ENCODE measurements around the gene TNXB. TPM values are rescaled to one million over a fixed set of nuclear protein-coding genes. Genes with fewer than 3 reads are reported as not detected.
A peak's percentile ranks its signal among the peaks of the same experiment; 100 is the strongest.

TNXB gene
- total RNA-seq, 4 donors from 2014 or later, result 223 to 525 (median 326) TPM

DNA sequence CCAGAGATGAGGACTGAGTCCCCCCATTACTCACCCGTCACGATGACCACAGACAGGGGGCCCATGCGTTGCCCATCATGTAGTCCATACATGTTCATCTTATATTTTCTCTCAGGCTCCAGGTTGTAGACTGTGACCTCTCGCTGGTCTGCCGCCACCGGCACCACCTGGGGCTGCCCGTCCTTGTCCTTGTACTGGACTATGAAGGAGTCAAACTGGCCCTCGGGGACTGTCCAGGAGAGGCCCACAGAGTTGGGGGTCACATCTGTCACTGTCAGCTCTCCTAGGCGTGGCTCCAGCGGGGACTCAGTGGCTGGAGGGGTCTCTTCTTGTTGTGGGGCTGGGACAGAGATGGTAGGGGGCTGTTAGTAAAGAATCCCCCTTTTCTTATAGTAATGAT, 35.5 kb downstream of the TNXB start:
- intact Hi-C loops (cut with DNase I), result no loop called here
- TF ChIP-seq POLR2A (IDR thresholded peaks at IDR 0.05; ENCODE audit: low read depth) (no peak), EP300 (IDR thresholded peaks at IDR 0.05) (no peak), POLR2AphosphoS5 (IDR thresholded peaks at IDR 0.05) (no peak)
- Histone ChIP-seq H3K4me3 (no peak overlapping the region), H3K27ac (replicated peaks in 1 of 4) (peak overlapping the region; percentile 3 to 31 (median 20)), H3K4me1 (peaks cover 13 to 25% (median 20%) of the 10 kb centered on the region in 4 donors), H3K9me3 (no peaks in the 10 kb centered on the region), H3K27me3 (no peaks in the 10 kb centered on the region), H3K36me3 (peaks cover 9 to 93% (median 50%) of the 10 kb centered on the region in 4 donors)
- DNase-seq (ENCODE audit: extremely low spot score), result no peak
- WGBS, result 93% methylated on average over 10 of the region's 10 CpGs

DNA sequence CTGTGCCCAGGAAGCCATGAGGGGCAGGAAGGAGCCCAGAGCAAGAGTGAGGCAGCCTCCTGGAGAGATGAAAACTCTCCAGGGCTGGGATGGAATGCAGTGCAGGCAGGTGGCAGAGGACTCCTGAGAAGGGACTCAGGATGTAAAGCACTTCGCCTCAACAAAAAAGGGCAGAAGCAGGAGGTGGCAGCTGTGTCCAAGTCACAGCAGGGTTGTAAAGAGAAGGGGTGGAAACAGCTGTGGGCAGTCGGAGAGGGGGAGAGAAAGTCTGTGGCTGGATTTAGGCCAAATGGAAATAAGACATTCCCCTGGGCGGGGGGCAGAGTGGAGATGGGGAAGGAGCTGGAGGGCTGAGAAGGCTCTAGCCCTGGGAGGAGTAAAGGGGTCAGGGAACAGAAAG, 36.0 kb downstream of the TNXB start:
- Histone ChIP-seq H3K9me3 (no peaks in the 10 kb centered on the region), H3K27ac (replicated peaks in 1 of 4) (peak overlapping the region; percentile 3 to 31 (median 20)), H3K4me3 (no peak overlapping the region), H3K4me1 (peaks cover 13 to 25% (median 20%) of the 10 kb centered on the region in 4 donors), H3K27me3 (no peaks in the 10 kb centered on the region), H3K36me3 (peaks cover 9 to 93% (median 53%) of the 10 kb centered on the region in 4 donors)
- WGBS, result 88% methylated on average over 3 of the region's 3 CpGs
- TF ChIP-seq POLR2AphosphoS5 (IDR thresholded peaks at IDR 0.05), result no peak
- TF ChIP-seq CTCF (IDR thresholded peaks at IDR 0.05), result no peak
- no peak for TF ChIP-seq EP300 (IDR thresholded peaks at IDR 0.05)
- no peak for TF ChIP-seq POLR2A (IDR thresholded peaks at IDR 0.05; ENCODE audit: low read depth)
- intact Hi-C loops (cut with DNase I), result no loop called here
- DNase-seq (ENCODE audit: extremely low spot score), result no peak

DNA sequence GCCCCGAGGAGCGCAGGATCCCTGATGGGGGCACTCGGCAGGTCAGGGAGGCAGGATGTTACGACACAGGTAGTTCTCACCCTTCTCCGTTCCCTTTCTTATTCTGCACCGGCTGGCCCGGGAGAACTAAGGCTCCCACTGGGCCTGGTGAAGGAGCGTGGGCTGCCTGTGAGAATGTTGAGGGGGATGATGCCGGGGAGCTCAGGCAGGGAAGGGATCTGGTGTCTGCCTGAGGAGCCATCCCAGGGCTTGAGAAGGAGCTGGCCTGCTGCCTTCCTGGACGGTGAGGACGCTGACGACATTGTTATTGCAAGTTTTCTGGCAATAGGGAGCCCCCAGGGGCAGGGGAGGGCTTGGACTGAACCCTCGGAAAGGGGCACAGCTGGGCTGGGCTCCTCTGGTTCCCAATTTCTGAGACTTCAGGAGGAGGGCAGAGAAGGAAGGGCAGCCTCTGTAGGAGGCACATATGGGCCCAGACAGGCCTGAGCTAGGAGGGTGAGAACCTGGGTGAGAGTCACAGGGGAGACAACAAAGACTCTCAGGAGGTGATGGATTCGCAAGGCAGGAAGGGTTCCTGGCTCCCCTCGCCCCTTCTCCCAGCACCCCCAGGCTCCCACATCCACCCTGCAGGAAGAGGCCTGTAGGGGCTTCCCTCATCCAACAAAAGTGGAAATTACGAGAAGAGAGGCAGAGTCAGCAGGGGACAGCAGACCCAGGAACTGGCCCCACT, 38.2 kb downstream of the TNXB start:
- WGBS, result 72% methylated on average over 15 of the region's 16 CpGs
- no peak for TF ChIP-seq CTCF (IDR thresholded peaks at IDR 0.05)
- TF ChIP-seq POLR2AphosphoS5 (IDR thresholded peaks at IDR 0.05), result peak in 1 of 2 donors; percentile 33
- intact Hi-C loops (cut with DNase I), result no loop called here
- DNase-seq (ENCODE audit: extremely low spot score), result no peak
- Histone ChIP-seq H3K9me3 (no peaks in the 10 kb centered on the region), H3K36me3 (peaks cover 9 to 95% (median 64%) of the 10 kb centered on the region in 4 donors), H3K4me3 (no peak overlapping the region), H3K27me3 (no peaks in the 10 kb centered on the region), H3K27ac (replicated peaks in 1 of 4) (peak overlapping the region; percentile 49 to 74 (median 68)), H3K4me1 (peaks cover 3 to 13% (median 8%) of the 10 kb centered on the region in 4 donors)

DNA sequence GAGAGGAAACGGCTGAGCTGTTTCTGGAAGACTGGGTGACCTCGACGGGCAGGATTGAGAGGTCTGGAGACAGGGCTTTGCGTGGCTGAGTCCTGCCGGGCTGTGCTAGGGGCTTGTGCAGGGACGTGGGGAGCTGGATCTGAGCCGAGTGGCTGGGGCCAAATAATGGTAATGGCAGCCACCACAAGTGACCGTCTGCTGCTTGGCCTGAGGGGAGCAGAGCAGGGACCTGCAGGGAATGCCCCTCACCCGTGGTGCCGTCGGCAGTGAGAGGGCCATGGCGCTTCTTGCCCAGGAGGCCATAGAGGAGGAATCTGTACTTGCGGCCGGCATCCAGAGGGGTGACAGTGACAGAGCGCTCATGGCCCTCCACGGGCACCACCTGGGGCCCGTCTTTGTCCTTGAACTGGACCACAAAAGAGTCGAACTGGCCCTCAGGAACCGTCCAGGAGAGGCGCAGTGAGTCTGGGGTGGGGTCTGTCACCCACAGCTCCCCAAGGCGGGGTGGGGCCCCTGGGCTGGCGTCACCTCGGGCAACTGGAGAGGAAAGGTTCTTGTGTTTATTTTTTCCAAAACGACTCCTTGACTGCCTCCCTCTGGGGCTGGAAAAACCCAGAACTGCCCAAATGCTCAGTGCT, 39.1 kb downstream of the TNXB start:
- H3K9me3 ChIP-seq, result no peaks in the 10 kb centered on the region
- peaks cover 0 to 11% (median 6%) of the 10 kb centered on the region in 4 donors for H3K4me1 ChIP-seq
- H3K36me3 ChIP-seq, result peaks cover 9 to 95% (median 64%) of the 10 kb centered on the region in 4 donors
- 78% methylated on average over 24 of the region's 24 CpGs for WGBS
- H3K27ac ChIP-seq (replicated peaks in 1 of 4), result peak overlapping the region; percentile 49 to 74 (median 68)
- no peaks in the 10 kb centered on the region for H3K27me3 ChIP-seq
- intact Hi-C loops (cut with DNase I), result no loop called here
- DNase-seq (ENCODE audit: extremely low spot score), result no peak
- H3K4me3 ChIP-seq, result no peak overlapping the region
- TF ChIP-seq CTCF (IDR thresholded peaks at IDR 0.05), result no peak
- TF ChIP-seq POLR2A (IDR thresholded peaks at IDR 0.05; ENCODE audit: low read depth), result no peak
- TF ChIP-seq EP300 (IDR thresholded peaks at IDR 0.05), result no peak
- no peak for TF ChIP-seq POLR2AphosphoS5 (IDR thresholded peaks at IDR 0.05)

DNA sequence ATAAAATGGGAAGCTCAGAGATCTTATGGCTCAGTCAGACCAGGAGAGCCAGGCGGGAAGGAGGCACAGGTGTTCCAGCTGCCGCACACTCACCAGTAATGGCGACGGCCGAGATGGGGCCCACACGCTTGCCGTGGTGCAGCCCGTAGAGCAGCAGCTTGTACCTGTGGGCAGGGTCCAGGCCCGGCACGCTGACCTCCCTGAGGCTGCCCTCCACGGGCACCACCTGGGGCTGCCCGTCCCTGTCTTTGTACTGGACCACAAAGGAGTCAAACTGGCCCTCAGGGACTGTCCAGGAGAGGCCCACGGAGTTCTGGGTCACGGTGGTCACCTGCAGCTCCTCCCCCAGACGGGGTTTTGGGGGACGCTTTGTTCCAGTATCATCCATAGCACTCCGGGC, 39.7 kb downstream of the TNXB start:
- Histone ChIP-seq H3K27ac (replicated peaks in 1 of 4) (peak overlapping the region in 3 of 4 donors; percentile 49 to 74 (median 63)), H3K9me3 (no peaks in the 10 kb centered on the region), H3K4me3 (no peak overlapping the region), H3K4me1 (peaks cover 0 to 11% (median 6%) of the 10 kb centered on the region in 4 donors), H3K36me3 (peaks cover 13 to 95% (median 67%) of the 10 kb centered on the region in 4 donors), H3K27me3 (no peaks in the 10 kb centered on the region)
- intact Hi-C loops (cut with DNase I), result no loop called here
- DNase-seq (ENCODE audit: extremely low spot score), result no peak
- 93% methylated on average over 10 of the region's 17 CpGs for WGBS
- TF ChIP-seq POLR2AphosphoS5 (IDR thresholded peaks at IDR 0.05) (no peak), EP300 (IDR thresholded peaks at IDR 0.05) (no peak), CTCF (IDR thresholded peaks at IDR 0.05) (no peak), POLR2A (IDR thresholded peaks at IDR 0.05; ENCODE audit: low read depth) (no peak)

Data from esophagus muscularis mucosa (tissue), 4 donors.